ENCODE data around the gene CDHR1.
A peak's percentile ranks its signal among the peaks of the same experiment; 100 is the strongest.

The CDHR1 gene

GRCh38 chr10:84230359-84230758 is 36.0 kb downstream of the CDHR1 start:
- no peak for DNase-seq (ENCODE audit: low read depth)

GRCh38 chr10:84232376-84232775 is 38.0 kb downstream of the CDHR1 start:
- DNase-seq (ENCODE audit: low read depth) = no peak

- no peak for DNase-seq (ENCODE audit: low read depth)
Measured at GRCh38 chr10:84233940-84234339, 39.6 kb downstream of the CDHR1 start.

- no peak for DNase-seq (ENCODE audit: low read depth)
Measured at GRCh38 chr10:84234479-84234878, 40.1 kb downstream of the CDHR1 start.

GRCh38 chr10:84235096-84235495 is 40.8 kb downstream of the CDHR1 start:
- no peak for DNase-seq (ENCODE audit: low read depth)

- DNase-seq (ENCODE audit: low read depth) = no peak
Measured at GRCh38 chr10:84236807-84237198, 42.5 kb downstream of the CDHR1 start.

- no peak for DNase-seq (ENCODE audit: low read depth)
Measured at GRCh38 chr10:84237199-84238051, 43.1 kb downstream of the CDHR1 start.

GRCh38 chr10:84238909-84239308 is 44.6 kb downstream of the CDHR1 start:
- no peak for DNase-seq (ENCODE audit: low read depth)

- no peak for DNase-seq (ENCODE audit: low read depth)
Measured at GRCh38 chr10:84241185-84241790, 47.0 kb downstream of the CDHR1 start, which contains the start of gene LRIT1. Gene LRIT1 (minus strand): TSS chr10:84241546. CDS start chr10:84241439, 107 bp downstream.

GRCh38 chr10:84243759-84244158 is 49.4 kb downstream of the CDHR1 start:
- DNase-seq (ENCODE audit: low read depth) = no peak

GRCh38 chr10:84244651-84245270 is 50.4 kb downstream of the CDHR1 start, which contains the start of gene RGR:
Gene RGR (plus strand): TSS chr10:84245053. CDS start chr10:84245091, 38 bp downstream.
- no peak for DNase-seq (ENCODE audit: low read depth)

GRCh38 chr10:84247496-84247895 is 53.2 kb downstream of the CDHR1 start:
- no peak for DNase-seq (ENCODE audit: low read depth)

GRCh38 chr10:84248794-84249193 is 54.5 kb downstream of the CDHR1 start:
- no peak for DNase-seq (ENCODE audit: low read depth)

- DNase-seq (ENCODE audit: low read depth) = no peak
Measured at GRCh38 chr10:84254552-84255478, 60.5 kb downstream of the CDHR1 start.

GRCh38 chr10:84256510-84257342 is 62.4 kb downstream of the CDHR1 start:
- DNase-seq (ENCODE audit: low read depth) = peak; percentile 3

GRCh38 chr10:84257343-84258020 is 63.1 kb downstream of the CDHR1 start:
- no peak for DNase-seq (ENCODE audit: low read depth)

GRCh38 chr10:84258034-84258695 is 63.8 kb downstream of the CDHR1 start:
- no peak for DNase-seq (ENCODE audit: low read depth)

- DNase-seq (ENCODE audit: low read depth) = no peak
Measured at GRCh38 chr10:84261236-84261915, 67.0 kb downstream of the CDHR1 start.

Data from stromal cell of bone marrow (primary cell).